DMS79 treated with DMSO at 0.1 percent for 48 hours (cell line): ENCODE results near the gene PGBD1.
"Not testable (repeated sequence)": the region's sequence is repeated elsewhere in the genome, so short reads cannot be mapped to it uniquely, and the experiment has no call there.

ENCODE experiments used
- DNase-seq: peaks from one replicate; lab custom pipeline; 2025; lab: John Stamatoyannopoulos, UW

Gene PGBD1

GRCh38 chr6:28274888-28275287, 6.5 kb upstream of the PGBD1 start:
- DNase-seq, result no peak

DNA sequence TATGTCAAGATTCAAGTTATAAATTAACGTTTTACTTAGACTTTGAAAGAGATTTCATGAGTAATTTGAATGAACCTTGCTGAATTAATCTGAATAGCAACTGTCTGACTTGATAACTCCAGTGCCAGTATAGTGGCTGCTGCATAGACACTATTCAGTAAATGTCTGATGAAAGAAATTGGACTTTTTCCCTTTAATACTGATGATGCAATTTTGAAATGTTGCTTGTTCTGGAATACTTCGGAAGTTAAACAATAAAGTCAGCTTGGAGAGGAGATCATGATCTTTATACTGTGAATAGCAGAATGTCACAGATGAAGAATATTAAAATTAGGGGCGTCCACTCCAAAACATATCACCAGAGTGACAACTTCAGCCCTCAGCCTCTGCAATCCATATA, 3.6 kb upstream of the PGBD1 start:
- no peak for DNase-seq

- no peak for DNase-seq
Measured at GRCh38 chr6:28280595-28281287, 631 bp upstream of the PGBD1 start.

GRCh38 chr6:28282926-28283325, 1.6 kb downstream of the PGBD1 start:
- DNase-seq, result no peak

DNA sequence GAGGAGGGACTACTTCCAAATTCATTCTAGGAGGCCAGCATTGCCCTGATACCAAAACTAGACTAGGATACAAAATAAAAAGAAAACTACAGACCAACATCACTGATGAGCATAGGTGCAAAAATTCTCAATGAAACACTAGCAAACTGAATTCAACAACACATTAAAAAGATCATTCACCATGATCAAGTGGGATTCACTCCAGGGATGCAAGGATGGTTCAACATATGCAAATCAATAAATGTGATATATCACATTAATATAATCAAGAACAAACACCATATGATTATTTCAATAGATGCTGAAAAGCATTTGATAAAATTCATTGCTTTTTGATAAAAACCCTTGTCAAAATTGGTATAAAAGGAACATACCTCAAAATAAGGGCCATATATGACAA, 10.2 kb downstream of the PGBD1 start:
- DNase-seq, result no peak

DNA sequence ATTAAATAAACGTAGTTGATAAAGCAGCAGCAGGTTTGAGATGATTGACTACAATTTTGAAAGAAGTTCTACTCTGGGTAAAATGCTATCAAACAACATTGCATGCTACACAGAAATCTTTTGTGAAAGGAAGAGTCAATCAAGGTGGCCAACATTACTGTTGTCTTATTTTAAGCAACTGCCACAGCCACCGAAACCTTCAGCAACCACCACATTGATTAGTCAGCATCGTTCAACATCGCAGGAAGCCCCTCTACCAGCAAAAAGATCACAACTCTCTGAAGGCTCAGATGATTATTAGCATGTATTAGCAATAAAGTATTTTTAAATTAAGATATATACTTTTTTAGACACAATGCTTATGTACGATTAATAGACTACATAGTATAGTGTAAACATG, 14.0 kb downstream of the PGBD1 start:
- DNase-seq, result no peak

DNA sequence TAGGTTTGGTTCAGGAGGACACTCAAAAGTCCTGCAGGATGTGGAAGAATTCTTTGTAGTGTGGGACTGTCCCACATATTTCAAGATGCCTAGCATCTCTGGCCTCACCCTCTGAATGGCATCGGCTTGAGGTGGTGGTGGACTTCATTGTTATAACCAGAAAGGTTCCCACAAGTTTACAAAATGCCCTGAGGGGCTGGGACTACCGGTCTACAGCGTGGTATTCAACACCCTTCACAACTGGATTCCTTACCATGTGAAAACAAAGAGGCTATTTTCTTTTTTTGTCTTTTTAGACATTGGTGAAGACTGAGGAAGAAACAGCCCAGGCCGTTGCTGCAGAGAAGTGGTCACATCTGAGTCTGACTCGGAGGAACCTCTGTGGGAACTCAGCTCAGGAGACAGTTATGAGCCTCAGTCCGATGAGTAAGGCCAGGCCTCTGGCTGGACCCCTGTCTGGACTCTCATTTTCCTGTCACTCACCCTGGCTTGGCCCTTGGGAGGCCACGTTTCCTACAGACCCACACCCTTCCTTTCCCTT, 15.2 kb downstream of the PGBD1 start:
- no peak for DNase-seq

GRCh38 chr6:28303570-28303969, 22.2 kb downstream of the PGBD1 start:
- DNase-seq, result no peak

DNA sequence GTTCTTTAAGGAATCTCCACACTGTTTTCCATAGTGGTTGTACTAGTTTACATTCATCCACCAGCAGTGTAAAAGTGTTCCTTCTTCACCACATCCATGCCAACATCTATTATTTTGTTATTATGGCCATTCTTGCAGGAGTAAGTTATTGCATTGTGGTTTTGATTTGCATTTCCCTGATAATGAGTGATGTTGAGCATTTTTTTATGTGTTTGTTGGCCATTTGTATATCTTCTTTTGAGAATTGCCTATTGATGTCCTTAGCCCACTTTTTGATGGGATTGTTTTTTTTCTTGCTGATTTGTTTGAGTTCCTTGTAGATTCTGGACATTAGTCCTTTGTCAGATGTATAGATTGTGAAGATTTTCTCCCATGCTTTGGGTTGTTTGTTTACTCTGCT, 25.0 kb downstream of the PGBD1 start:
- DNase-seq, result not testable (repeated sequence)

- no peak for DNase-seq
Measured at GRCh38 chr6:28311139-28311823, 29.9 kb downstream of the PGBD1 start.

DNA sequence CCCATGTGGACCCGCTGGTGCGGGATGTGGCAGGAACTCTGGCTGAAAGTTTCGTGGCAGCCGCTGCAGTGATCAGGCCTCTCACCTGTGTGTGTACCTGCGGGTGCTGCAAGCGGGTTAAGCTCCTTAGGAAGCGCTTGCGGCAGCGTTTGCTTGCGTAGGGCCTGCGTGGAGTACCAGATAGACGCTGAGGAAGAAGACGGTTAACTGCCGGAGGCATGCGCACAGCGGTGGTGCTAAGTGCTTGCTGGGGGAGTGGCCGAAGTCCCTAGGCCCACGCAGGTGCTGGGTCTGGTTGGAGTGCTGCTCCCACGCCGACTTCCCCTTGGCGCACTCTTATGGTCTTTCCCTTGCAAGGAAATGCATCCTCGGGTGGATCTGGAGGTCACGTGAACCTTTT, 31.6 kb downstream of the PGBD1 start:
- DNase-seq, result no peak

- DNase-seq, result no peak
Measured at GRCh38 chr6:28315628-28316027, 34.3 kb downstream of the PGBD1 start.

DNA sequence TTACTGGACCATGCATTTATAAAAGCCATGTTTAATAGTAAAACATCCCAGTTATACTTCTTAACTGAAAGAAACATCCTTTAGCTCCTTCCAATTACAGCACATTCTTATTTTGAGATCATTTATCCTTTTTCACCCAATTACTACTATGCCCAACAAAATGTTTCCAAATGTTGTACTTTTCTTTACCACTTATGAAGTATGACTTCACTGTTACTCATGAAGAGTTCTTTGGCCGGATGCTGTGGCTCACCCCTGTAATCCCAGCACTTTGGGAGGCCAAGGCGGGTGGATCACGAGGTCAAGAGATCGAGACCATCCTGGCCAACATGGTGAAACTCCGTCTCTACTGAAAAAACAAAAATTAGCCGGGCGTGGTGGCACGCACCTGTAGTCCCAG, 36.5 kb downstream of the PGBD1 start:
- DNase-seq, result not testable (repeated sequence)

DNA sequence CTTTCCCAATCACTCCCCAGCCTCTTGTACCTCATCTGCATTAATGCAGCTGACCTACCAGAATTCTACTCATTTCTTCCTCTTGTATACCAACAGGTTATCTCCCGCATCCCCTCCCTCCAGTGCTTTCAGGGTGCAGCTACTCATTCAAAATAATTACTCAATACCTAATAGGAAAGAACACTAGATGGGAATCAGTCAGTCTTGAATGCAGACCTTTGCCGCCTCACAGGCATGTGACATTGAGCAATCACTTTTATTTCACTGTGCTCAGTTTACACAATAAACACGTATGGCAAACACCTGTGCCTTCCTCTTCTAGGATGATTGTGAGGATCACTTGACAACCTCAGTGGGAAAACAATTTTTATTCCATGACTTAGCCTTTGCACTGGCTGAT, 41.3 kb downstream of the PGBD1 start:
- no peak for DNase-seq

- DNase-seq, result no peak
Measured at GRCh38 chr6:28323813-28324424, 42.5 kb downstream of the PGBD1 start.

GRCh38 chr6:28326371-28326948, 45.1 kb downstream of the PGBD1 start:
- no peak for DNase-seq

GRCh38 chr6:28330041-28330440, 48.7 kb downstream of the PGBD1 start:
- DNase-seq, result no peak

GRCh38 chr6:28333047-28333446, 51.7 kb downstream of the PGBD1 start:
- DNase-seq, result no peak

DNA sequence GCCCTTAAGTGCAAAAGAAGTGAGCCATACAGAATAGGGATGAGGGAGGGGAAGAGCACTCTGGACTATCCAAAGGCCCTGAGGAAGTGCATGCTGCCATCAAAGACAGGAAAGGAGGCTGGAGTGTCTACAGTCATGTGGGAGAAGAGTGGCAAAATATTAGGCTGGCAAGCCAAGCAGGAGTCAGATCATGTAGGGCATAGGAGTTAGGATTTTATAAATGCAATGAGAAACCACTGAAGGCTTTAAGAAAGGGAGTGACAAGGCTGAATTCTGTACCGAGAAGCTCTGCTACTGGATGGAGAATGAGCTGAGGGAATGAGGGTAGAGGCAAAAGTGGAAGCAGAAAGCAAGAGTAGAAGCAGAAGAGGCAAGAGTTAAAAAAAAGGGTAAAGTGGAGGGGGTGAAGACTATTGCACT, 52.2 kb downstream of the PGBD1 start:
- DNase-seq, result no peak

DNA sequence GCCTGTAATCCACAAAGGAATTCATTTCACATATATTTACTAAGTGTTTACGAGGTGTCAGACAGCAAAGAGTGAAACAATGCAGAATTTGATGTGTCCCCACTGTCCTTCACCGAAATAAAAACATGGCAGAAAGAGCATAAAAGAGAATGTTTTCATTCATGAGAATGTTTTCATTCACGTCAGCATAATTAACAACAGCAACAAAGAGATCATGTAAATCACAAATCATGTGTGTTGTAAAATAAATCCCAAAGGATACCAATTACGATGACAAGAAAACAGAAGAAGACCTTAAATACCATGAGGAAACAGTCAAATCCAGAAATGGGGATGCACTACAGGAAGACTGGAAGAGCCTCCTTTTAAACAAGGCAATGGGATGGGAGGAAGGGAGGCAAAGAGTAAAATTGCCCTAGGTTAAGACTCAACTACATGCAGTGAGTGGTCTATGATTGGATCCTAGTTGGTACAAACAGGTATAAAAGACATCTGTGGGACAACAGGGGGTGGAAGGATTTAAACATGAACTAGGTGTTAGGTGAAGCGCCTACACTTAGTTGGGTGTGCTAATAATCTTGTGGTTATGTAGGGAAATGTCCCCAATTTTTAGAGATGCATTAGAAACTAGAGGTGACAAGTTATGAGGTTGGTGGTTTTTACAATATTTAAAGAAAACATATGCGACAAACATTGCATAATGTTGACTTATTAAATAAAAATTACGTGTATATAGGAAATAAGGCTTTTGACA, 53.1 kb downstream of the PGBD1 start:
- no peak for DNase-seq

GRCh38 chr6:28335040-28335563, 53.7 kb downstream of the PGBD1 start:
- no peak for DNase-seq
